ENCODE measurements around the gene ATF6B.

DNA sequence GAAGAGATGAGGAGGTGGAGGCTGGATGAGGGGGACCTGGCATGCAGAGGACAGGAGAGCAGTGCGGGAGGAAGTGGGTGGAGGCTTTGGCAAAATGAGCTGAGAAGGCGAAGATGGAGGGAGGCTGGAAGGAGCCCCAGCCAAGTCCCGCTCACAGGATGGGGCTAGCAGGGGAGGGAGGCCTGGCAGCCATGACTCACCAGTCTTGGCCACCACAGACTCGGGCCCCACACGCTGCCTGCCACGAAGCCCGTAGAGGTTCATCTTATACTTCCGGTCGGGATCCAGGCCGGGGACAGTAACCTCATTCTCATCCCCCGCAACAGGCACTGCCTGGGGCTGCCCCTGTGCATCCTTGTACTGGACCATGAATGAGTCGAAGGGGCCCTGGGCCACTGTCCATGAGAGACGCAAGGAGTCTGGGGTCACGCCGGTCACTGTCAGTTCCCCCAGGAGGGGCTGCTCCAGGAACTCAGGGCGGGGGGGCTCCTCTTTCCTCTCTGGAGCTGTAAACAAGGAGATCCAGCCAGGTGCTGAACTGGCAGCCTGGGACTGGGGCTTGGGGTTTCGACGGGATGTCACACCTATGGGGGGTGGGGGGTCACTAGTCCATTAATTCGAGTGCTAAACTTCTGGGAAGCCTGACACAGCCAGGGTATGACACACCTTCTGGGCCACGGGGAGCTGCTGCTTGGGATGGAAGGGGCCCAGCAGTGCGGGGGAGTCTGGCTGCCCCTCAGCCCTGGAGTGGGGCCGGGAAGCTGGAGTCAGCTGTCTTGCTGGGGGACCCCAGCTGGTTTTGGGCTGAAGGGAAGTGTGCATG is 46.7 kb downstream of the ATF6B start:
- TF ChIP-seq, protein P1, sequence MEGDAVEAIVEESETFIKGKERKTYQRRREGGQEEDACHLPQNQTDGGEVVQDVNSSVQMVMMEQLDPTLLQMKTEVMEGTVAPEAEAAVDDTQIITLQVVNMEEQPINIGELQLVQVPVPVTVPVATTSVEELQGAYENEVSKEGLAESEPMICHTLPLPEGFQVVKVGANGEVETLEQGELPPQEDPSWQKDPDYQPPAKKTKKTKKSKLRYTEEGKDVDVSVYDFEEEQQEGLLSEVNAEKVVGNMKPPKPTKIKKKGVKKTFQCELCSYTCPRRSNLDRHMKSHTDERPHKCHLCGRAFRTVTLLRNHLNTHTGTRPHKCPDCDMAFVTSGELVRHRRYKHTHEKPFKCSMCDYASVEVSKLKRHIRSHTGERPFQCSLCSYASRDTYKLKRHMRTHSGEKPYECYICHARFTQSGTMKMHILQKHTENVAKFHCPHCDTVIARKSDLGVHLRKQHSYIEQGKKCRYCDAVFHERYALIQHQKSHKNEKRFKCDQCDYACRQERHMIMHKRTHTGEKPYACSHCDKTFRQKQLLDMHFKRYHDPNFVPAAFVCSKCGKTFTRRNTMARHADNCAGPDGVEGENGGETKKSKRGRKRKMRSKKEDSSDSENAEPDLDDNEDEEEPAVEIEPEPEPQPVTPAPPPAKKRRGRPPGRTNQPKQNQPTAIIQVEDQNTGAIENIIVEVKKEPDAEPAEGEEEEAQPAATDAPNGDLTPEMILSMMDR (conservative IDR thresholded peaks at IDR 0.05; ENCODE audit: low read depth in 2 of 2) = no peak
- TF ChIP-seq EZH2 (IDR thresholded peaks at IDR 0.05; ENCODE audit: low read depth, unreplicated experiment) = no peak
- no peak for TF ChIP-seq EZH2phosphoT487 (IDR thresholded peaks at IDR 0.05; ENCODE audit: unreplicated experiment)
- no peak for TF ChIP-seq POLR2AphosphoS5 (IDR thresholded peaks at IDR 0.05; ENCODE audit: low read depth)
- TF ChIP-seq, protein P2, sequence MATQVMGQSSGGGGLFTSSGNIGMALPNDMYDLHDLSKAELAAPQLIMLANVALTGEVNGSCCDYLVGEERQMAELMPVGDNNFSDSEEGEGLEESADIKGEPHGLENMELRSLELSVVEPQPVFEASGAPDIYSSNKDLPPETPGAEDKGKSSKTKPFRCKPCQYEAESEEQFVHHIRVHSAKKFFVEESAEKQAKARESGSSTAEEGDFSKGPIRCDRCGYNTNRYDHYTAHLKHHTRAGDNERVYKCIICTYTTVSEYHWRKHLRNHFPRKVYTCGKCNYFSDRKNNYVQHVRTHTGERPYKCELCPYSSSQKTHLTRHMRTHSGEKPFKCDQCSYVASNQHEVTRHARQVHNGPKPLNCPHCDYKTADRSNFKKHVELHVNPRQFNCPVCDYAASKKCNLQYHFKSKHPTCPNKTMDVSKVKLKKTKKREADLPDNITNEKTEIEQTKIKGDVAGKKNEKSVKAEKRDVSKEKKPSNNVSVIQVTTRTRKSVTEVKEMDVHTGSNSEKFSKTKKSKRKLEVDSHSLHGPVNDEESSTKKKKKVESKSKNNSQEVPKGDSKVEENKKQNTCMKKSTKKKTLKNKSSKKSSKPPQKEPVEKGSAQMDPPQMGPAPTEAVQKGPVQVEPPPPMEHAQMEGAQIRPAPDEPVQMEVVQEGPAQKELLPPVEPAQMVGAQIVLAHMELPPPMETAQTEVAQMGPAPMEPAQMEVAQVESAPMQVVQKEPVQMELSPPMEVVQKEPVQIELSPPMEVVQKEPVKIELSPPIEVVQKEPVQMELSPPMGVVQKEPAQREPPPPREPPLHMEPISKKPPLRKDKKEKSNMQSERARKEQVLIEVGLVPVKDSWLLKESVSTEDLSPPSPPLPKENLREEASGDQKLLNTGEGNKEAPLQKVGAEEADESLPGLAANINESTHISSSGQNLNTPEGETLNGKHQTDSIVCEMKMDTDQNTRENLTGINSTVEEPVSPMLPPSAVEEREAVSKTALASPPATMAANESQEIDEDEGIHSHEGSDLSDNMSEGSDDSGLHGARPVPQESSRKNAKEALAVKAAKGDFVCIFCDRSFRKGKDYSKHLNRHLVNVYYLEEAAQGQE (IDR thresholded peaks at IDR 0.05; ENCODE audit: unreplicated experiment) = no peak
- TF ChIP-seq CREB1 (CRISPR knock-in tag; IDR thresholded peaks at IDR 0.05; ENCODE audit: low read depth) = no peak
- TF ChIP-seq ZNF331 (CRISPR knock-in tag; IDR thresholded peaks at IDR 0.05; ENCODE audit: low read depth) = no peak
- TF ChIP-seq JUNB (IDR thresholded peaks at IDR 0.05; ENCODE audit: unreplicated experiment) = no peak
- TF ChIP-seq STAT1 (IDR thresholded peaks at IDR 0.05; ENCODE audit: unreplicated experiment) = no peak
- TF ChIP-seq NANOG (IDR thresholded peaks at IDR 0.05; ENCODE audit: borderline replicate concordance) = no peak

All from GM23338 (cell line).